Femur (tissue), 1 donor: ENCODE results near the gene PPP1R16B.
"Not testable (repeated sequence)": the region's sequence is repeated elsewhere in the genome, so short reads cannot be mapped to it uniquely, and the experiment has no call there.

Source experiments
- DNase-seq: peaks from one replicate; pipeline ENCODE4 v3.0.0-alpha.2; 2017

The PPP1R16B gene

GRCh38 chr20:38940644-38941043, 135.1 kb downstream of the PPP1R16B start:
- DNase-seq: no peak

- no peak for DNase-seq
Measured at GRCh38 chr20:38941726-38942389, 136.4 kb downstream of the PPP1R16B start.

GRCh38 chr20:38945012-38945411, 139.5 kb downstream of the PPP1R16B start:
- no peak for DNase-seq

GRCh38 chr20:38946836-38947235, 141.3 kb downstream of the PPP1R16B start:
- DNase-seq: no peak

- DNase-seq: no peak
Measured at GRCh38 chr20:38947931-38948362, 142.4 kb downstream of the PPP1R16B start.

- no peak for DNase-seq
Measured at GRCh38 chr20:38950254-38950653, 144.8 kb downstream of the PPP1R16B start.

- no peak for DNase-seq
Measured at GRCh38 chr20:38951611-38952010, 146.1 kb downstream of the PPP1R16B start.

GRCh38 chr20:38952153-38952552, 146.7 kb downstream of the PPP1R16B start:
- DNase-seq: no peak

- no peak for DNase-seq
Measured at GRCh38 chr20:38953630-38954340, 148.3 kb downstream of the PPP1R16B start.

GRCh38 chr20:38957235-38957876, 151.9 kb downstream of the PPP1R16B start:
- no peak for DNase-seq

- no peak for DNase-seq
Measured at GRCh38 chr20:38957915-38958485, 152.5 kb downstream of the PPP1R16B start.

- not testable (repeated sequence) for DNase-seq
Measured at GRCh38 chr20:38960187-38960687, 154.7 kb downstream of the PPP1R16B start.

- DNase-seq: no peak
Measured at GRCh38 chr20:38961530-38962043, 156.1 kb downstream of the PPP1R16B start.

- peak; percentile 99 for DNase-seq
Measured at GRCh38 chr20:38962044-38962927, 156.8 kb downstream of the PPP1R16B start, which contains the start of gene DHX35. DHX35 (plus strand) TSS chr20:38962344; CDS start chr20:38962368, 24 bp downstream.

GRCh38 chr20:38962928-38963401, 157.5 kb downstream of the PPP1R16B start:
- DNase-seq: no peak

GRCh38 chr20:38963745-38964144, 158.2 kb downstream of the PPP1R16B start:
- DNase-seq: no peak

GRCh38 chr20:38965264-38965663, 159.8 kb downstream of the PPP1R16B start:
- no peak for DNase-seq

GRCh38 chr20:38968090-38968489, 162.6 kb downstream of the PPP1R16B start:
- DNase-seq: no peak

GRCh38 chr20:38969708-38970107, 164.2 kb downstream of the PPP1R16B start:
- DNase-seq: no peak

- no peak for DNase-seq
Measured at GRCh38 chr20:38970302-38970701, 164.8 kb downstream of the PPP1R16B start.
